CD1c-positive myeloid dendritic cell (primary cell): ENCODE measurements around the gene TMEM236.

Experiments used
- DNase-seq: peaks from one replicate; pipeline ENCODE4 v3.0.0-alpha.2; 2016; ENCODE audit errors: extremely low spot score

The TMEM236 gene

GRCh38 chr10:17787087-17787961 lies 35.3 kb downstream of the TMEM236 start:
- no peak for DNase-seq

GRCh38 chr10:17788646-17789045 lies 36.6 kb downstream of the TMEM236 start:
- DNase-seq: no peak

- DNase-seq: no peak
Measured at GRCh38 chr10:17789396-17789795, 37.4 kb downstream of the TMEM236 start.

GRCh38 chr10:17790651-17791050 lies 38.6 kb downstream of the TMEM236 start:
- DNase-seq: no peak

- DNase-seq: no peak
Measured at GRCh38 chr10:17792991-17793390, 41.0 kb downstream of the TMEM236 start.

GRCh38 chr10:17793823-17794644 lies 42.0 kb downstream of the TMEM236 start:
- no peak for DNase-seq

GRCh38 chr10:17795083-17795482 lies 43.1 kb downstream of the TMEM236 start:
- no peak for DNase-seq

GRCh38 chr10:17795813-17796594 lies 44.0 kb downstream of the TMEM236 start:
- no peak for DNase-seq

- DNase-seq: no peak
Measured at GRCh38 chr10:17801507-17801906, 49.5 kb downstream of the TMEM236 start.

GRCh38 chr10:17802350-17802749 lies 50.3 kb downstream of the TMEM236 start:
- DNase-seq: no peak

- DNase-seq: peak; percentile 81
Measured at GRCh38 chr10:17802976-17803375, 51.0 kb downstream of the TMEM236 start.

GRCh38 chr10:17805330-17805729 lies 53.3 kb downstream of the TMEM236 start:
- peak; percentile 74 for DNase-seq

- peak; percentile 43 for DNase-seq
Measured at GRCh38 chr10:17805921-17806577, 54.0 kb downstream of the TMEM236 start.

- DNase-seq: peak; percentile 80
Measured at GRCh38 chr10:17808971-17809841, 57.2 kb downstream of the TMEM236 start, which contains the start of gene MRC1. Gene MRC1 (plus strand): TSS chr10:17809348. CDS start chr10:17809466, 118 bp downstream.

- peak; percentile 59 for DNase-seq
Measured at GRCh38 chr10:17811146-17811865, 59.3 kb downstream of the TMEM236 start.

- DNase-seq: peak; percentile 82
Measured at GRCh38 chr10:17814973-17815372, 63.0 kb downstream of the TMEM236 start.

GRCh38 chr10:17816199-17816598 lies 64.2 kb downstream of the TMEM236 start:
- DNase-seq: peak; percentile 82

GRCh38 chr10:17817316-17817715 lies 65.3 kb downstream of the TMEM236 start:
- DNase-seq: no peak

GRCh38 chr10:17817790-17818189 lies 65.8 kb downstream of the TMEM236 start:
- DNase-seq: no peak

GRCh38 chr10:17819836-17820235 lies 67.8 kb downstream of the TMEM236 start:
- DNase-seq: no peak
